Measurements from ENCODE around the gene NEFH.

DNA sequence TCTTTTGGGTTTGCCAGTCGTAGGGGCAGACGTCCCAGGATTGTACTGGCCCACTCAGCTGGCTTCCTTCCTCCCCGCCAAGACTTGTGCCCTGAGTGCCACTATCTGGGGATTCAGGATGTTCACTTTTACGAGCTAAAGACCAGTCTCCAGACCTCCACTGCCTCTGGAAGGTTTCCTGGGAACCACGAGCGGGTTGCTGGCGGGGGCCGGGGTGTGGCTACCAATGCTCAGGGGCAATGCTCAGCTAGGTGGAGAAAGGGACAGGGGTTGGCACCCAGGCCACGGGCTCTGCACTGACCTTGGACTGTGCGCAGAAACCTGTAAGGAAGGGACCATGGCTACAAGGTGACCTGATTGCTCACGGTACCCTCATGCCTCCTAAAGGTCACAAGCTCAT lies 2.2 kb downstream of the NEFH start:
- TF ChIP-seq EZH2 (IDR thresholded peaks at IDR 0.05) (no peak), CEBPB (IDR thresholded peaks at IDR 0.05; ENCODE audit: low read depth) (no peak), ZFX (IDR thresholded peaks at IDR 0.05) (no peak), SIN3A (IDR thresholded peaks at IDR 0.05; ENCODE audit: low read depth) (no peak), ZNF274 (IDR thresholded peaks at IDR 0.05; ENCODE audit: low read depth, low read length) (no peak), EZH2phosphoT487 (IDR thresholded peaks at IDR 0.05; ENCODE audit: borderline replicate concordance) (no peak)
- TF ChIP-seq, protein P1, sequence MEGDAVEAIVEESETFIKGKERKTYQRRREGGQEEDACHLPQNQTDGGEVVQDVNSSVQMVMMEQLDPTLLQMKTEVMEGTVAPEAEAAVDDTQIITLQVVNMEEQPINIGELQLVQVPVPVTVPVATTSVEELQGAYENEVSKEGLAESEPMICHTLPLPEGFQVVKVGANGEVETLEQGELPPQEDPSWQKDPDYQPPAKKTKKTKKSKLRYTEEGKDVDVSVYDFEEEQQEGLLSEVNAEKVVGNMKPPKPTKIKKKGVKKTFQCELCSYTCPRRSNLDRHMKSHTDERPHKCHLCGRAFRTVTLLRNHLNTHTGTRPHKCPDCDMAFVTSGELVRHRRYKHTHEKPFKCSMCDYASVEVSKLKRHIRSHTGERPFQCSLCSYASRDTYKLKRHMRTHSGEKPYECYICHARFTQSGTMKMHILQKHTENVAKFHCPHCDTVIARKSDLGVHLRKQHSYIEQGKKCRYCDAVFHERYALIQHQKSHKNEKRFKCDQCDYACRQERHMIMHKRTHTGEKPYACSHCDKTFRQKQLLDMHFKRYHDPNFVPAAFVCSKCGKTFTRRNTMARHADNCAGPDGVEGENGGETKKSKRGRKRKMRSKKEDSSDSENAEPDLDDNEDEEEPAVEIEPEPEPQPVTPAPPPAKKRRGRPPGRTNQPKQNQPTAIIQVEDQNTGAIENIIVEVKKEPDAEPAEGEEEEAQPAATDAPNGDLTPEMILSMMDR (IDR thresholded peaks at IDR 0.05 in 2 of 3, conservative IDR thresholded peaks at IDR 0.05 in 1 of 3; ENCODE audit: borderline replicate concordance in 1 of 3, insufficient read depth in 1 of 3, low read depth in 2 of 3, low read length in 2 of 3): no peak
- TF ChIP-seq, protein P2, sequence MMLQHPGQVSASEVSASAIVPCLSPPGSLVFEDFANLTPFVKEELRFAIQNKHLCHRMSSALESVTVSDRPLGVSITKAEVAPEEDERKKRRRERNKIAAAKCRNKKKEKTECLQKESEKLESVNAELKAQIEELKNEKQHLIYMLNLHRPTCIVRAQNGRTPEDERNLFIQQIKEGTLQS (IDR thresholded peaks at IDR 0.05): no peak
- TF ChIP-seq, protein P3, sequence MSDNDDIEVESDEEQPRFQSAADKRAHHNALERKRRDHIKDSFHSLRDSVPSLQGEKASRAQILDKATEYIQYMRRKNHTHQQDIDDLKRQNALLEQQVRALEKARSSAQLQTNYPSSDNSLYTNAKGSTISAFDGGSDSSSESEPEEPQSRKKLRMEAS (IDR thresholded peaks at IDR 0.05): no peak
